Measurements from ENCODE around the gene GSTM4.
"Not testable (repeated sequence)": the region's sequence is repeated elsewhere in the genome, so short reads cannot be mapped to it uniquely, and the experiment has no call there.

GSTM4 gene

DNA sequence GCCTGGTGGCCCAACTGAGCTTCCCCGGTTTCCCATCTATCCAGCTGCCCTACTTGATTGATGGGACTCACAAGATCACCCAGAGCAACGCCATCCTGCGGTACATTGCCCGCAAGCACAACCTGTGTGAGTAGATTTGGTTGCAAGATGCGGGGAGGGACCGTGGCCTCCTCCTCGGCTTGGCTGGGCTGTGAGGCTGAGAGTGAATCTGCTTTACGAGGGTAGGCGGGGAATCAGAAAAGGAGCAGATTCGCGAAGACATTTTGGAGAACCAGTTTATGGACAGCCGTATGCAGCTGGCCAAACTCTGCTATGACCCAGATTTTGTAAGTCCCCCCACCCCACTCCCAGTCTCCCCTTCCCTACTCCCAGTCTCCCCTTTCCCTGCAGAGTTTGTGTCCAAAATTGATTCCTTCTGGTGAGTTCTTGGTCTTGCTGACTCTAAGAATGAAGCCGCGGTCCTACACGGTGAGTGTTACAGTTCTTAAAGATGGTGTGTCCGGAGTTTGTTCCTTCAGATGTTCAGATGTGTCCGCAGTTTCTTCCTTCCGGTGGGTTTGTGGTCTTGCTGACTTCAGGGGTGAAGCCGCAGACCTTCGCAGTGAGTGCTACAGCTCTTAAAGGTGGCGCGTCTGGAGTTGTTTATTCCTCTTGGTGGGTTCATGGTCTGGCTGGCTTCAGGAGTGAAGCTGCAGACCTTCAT, 13.5 kb downstream of the GSTM4 start:
- DNase-seq: no peak

DNA sequence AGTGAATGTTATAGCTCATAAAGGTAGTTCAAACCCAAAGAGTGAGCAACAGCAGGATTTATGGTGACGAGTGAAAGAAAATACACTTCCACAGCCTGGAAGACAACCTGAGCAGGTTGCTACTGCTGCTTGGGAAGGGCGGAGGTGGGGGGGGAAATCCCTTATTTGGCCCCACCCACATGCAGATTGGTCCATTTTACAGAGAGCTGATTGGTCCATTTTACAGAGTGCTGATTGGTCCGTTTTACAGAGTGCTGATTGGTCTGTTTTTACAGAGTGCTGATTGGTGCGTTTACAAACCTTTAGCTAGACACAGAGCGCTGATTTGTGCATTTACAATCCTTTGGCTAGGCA, 14.0 kb downstream of the GSTM4 start:
- DNase-seq: not testable (repeated sequence)

DNA sequence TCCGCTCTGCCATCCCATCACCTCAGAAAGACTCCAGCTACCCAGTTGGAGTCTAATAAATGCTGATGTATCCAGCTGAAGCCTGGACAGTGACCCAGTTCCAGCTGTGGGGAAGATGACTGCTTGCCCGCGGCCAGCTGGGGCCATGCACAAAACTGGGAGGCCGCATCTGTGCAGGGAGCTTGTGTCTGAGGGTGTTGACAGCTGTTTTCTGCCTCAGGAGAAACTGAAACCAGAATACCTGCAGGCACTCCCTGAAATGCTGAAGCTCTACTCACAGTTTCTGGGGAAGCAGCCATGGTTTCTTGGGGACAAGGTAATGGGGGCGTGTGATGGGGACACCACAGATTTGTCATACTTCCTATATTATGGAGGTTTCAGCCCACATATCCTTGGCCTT, 15.2 kb downstream of the GSTM4 start:
- no peak for DNase-seq

DNA sequence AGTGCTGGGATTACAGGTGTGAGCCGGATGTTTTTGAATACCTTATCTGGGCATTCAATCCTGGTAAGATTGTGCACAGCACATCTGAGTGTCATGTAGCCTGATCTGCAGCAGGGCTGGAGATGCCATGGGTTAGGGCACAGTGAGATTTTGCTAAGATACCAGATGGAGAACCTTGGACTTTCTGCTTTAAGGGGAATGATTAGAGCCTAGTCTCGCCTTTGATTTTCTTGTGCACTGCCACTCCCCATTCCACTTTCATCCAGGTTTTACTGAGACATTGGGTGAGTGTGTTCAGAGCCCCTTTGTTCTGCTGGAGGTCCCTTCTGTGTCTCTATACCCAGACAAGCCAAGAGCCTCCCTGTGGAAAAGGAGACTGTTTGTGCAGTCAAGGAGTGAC, 18.0 kb downstream of the GSTM4 start:
- DNase-seq: not testable (repeated sequence)

DNA sequence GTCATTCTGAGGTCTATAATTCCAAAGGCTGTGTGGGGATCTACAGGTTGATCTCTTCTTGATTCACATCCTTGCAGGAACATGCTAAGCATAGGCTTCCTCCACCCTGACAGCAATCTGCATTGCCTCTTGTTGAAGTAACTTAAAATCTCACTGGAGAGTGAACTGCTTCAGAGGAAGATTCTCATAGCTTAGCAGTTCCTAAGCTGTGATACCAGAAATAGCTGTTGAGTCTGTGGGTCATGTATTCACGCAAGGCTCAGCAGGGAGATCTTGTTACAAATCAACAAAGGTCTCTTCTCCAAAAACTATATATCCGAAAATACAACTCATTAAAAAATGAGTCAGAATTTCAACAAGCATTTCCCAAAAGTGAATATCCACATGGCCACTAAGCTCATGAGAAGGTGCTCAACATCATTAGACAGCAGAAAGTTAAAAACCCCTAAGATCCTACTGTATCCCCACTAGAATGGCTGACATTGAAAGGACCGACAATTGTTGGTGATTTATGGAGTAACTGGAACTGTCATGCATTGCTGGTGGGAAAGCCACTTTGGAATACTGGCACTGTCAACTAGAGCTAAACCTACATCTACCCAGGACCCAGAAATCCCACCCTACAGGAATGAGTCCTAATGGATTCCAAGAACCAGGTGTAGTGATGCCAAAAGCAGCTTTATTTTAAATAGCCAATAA, 20.9 kb downstream of the GSTM4 start:
- DNase-seq: not testable (repeated sequence)

DNA sequence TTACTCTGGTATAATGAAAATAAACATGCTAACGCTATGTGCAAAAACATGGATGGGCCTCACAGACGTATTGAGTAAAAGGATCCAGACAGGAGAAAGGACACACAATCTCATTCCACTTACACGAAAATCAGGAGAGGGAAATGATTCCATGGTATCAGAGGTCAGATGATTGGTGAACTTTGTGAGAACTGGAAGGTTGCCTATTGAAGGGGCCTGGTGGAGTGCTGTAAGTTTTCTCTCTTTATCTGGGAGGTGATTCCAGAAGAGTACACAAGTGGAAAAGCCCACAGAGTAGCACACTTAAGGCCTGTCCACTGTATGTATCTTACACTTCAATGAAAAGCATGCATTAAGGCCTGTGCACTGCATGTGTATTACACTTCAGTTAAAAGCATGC, 21.6 kb downstream of the GSTM4 start:
- no peak for DNase-seq

DNA sequence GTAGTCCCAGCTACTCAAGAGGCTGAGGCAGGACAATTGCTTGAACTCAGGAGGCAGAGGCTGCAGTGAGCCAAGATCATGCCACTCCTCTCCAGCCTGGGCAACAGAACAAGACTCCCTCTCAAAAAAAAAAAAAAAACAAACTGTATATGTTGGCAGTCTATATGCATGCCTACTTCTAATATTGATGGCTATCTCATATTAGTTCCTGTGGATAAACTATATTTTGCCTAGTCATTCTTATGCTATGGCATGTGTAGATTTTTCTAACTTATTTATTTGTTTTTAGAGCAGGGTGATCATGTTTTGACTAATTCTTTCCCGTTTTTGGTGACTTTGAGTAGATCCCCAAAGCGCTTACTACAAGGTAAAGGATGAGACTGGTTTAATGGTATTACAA, 22.7 kb downstream of the GSTM4 start:
- DNase-seq: not testable (repeated sequence)

DNA sequence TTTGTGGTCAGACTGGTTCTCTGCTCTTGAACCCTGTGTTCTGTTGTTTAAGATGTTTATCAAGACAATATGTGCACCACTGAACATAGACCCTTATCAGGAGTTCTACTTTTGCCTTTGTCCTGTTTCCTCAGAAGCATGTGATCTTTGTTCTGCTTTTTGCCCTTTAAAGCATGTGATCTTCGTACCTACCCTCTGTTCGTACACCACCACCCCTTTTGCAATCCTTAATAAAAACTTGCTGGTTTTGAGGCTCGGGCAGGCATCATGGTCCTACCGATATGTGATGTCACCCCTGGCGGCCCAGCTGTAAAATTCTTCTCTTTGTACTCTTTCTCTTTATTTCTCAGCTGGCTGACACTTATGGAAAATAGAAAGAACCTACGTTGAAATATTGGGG, 28.9 kb downstream of the GSTM4 start:
- not testable (repeated sequence) for DNase-seq

DNA sequence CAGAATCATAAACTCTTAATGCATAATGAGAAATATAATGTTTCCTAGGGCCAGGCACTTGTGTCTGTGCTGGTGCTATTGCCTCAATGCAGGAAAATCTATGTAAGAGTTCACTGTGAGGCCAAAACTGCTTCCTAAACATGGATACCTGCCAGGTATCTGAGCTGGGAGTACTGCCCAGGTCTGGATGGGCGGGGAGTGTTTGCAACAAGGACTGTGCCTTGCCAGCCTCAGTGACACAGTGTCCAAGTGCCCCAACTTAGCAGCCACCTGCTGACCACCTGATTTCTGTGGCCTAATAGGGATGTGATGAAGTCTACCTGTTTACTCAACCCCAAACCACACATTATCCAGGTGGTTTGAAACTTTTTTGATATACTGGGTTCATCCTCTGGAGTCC, 29.5 kb downstream of the GSTM4 start:
- DNase-seq: not testable (repeated sequence)

DNA sequence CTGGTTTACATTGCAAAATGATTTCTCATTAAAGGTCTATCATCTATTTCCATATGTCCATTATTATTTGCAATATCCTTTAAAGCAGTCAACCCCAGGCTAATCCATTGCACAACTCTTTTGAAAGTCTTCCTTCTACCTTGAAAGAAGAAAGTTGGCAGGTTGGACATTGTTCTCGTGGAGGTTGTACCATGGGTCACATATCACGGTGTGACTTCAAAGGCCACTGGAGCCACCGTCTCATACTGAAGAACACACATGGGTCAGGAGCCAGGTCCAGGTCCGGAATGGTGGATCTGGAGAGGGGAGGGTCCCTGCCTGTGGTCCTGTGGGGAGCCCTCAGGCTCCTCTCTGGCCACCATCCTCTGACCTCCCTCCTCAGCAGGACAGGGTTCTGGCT, 30.0 kb downstream of the GSTM4 start:
- not testable (repeated sequence) for DNase-seq

DNA sequence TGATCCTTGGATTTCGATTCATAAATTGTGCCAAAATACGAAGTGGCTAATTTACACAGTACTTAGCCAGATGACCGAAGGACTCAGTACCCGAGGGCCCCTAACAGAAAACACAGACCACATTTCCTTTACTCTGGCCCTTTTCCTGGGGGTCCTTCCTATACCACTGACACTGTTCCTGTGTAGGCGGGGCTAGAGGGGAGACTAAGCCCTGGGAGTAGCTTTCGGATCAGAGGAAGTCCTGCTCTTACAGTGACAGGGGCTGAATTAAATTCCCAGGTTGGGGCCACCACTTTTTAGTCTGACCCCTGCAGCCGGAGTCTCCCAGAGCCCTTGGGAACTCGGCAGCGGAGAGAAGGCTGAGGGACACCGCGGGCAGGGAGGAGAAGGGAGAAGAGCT, 31.2 kb downstream of the GSTM4 start:
- not testable (repeated sequence) for DNase-seq

DNA sequence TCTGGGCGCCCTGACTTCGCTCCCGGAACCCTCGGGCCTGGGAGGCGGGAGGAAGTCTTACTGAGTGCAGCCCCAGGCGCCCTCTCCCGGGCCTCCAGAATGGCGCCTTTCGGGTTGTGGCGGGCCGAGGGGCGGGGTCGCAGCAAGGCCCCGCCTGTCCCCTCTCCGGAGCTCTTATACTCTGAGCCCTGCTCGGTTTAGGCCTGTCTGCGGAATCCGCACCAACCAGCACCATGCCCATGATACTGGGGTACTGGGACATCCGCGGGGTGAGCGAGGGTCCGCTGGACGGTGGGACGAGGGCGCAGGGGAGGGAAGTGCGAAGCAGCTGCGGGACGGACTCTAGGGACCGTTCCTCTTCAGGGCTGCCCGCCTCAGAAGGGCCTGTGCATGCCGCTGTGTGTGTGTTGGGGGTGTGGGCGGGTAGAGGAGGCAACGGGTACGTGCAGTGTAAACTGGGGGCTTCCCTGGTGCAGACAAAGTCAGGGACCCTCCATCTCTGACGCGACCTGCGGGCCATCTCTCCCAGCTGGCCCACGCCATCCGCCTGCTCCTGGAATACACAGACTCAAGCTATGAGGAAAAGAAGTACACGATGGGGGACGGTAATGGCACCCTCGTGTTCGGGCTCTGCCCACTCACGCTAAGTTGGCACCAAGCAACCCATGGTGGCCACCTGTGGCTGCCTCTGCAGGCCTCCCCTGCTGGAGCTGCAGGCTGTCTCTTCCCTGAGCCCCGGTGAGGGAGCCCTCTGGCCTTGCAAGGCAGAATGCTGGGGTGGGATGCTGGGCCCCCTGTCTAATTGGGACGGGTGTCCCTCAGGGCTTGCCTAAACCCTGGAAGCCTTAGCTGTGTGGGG, 32.0 kb downstream of the GSTM4 start, which contains the start of gene GSTM1:
TSS of gene GSTM1 (plus strand) at position 177 of the 859 bp plus-strand sequence. CDS start at position 234, 57 bp downstream.
- DNase-seq: peak in 1 of 2 experiments; percentile 3

DNA sequence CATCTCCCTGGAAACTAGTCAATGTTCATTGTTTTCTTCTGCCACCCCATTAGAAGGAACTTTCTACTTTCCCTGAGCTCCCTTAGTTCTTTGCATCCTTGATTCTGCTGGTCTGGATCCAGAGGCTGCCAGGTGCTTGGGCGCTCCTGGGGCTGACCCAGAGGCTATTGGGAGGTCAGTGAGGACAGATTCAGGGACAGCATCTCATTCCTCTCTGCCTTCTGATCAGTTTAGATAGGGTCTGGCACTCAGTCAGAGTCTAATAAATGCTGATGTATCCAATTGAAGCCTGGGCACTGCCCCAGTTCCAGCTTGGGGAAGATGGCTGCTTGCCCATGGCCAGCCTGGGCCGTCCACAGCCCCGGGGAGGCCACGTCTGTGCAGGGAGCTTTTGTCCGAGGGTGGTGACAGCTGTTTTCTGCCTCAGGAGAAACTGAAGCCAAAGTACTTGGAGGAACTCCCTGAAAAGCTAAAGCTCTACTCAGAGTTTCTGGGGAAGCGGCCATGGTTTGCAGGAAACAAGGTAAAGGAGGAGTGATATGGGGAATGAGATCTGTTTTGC, 34.0 kb downstream of the GSTM4 start:
- DNase-seq: no peak

DNA sequence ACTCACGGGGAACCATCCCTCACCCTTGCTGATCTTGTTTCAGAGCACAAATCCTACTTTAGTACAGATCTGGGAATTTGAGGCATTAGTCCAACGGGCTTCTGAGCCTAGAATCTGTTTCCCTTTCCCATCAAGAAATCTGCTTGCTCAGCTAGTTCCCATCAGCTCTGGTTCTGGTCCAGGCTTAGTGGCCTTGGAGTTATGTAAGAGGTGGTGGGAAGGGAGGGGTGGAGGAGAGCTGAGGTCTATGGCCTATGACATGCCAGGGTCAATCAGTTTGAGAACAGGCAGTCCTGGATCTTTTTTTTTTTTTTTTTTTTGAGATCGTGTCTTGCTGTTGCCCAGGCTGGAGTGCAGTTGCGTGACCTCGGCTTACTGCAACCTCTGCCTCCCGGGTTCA, 35.9 kb downstream of the GSTM4 start:
- no peak for DNase-seq

DNA sequence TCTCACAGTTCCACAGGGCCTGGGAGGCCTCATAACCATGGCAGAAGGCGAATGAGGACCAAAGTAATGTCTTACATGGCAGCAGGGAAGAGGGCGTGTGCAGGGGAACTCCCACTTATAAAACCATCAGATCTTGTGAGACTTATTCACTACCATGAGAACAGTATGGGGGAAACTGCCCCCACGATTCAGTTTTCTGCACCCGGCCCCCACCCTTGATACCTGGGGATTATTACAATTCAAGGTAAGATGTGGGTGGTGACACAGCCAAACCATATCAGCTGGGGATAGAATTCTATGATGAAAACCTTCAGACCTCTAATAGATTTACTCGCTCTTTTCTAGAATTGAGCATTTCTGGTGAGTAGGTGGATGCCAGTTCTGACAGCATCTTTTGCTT, 38.5 kb downstream of the GSTM4 start:
- not testable (repeated sequence) for DNase-seq

DNA sequence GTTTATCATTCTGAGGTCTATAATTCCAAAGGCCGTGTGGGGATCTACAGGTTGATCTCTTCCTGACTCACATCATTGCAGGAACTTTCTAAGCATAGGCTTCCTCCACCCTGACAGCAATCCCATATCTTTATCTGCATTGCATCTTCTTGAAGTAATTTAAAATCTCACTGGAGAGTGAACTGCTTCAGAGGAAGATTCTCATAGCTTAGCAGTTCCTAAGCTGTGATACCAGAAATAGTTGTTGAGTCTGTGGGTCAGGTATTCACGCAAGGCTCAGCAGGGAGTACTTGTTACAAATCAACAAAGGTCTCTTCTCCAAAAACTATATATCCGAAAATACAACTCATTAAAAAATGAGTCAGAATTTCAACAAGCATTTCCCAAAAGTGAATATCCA, 39.2 kb downstream of the GSTM4 start:
- not testable (repeated sequence) for DNase-seq

DNA sequence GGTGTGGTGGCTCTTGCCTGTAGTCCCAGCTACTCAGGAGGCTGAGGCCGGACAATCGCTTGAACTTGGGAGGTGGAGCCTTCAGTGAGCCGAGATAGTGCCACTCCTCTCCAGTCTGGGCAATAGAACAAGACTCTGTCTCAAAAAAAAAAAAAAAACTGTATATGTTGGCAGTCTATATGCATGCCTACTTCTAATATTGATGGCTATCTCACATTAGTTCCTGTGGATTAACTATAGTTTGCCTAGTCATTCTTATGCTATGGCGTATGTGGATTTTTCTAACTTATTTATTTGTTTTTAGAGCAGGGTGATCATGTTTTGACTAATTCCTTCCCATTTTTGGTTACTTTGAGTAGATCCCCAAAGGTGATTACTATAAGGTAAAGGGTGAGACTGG, 41.2 kb downstream of the GSTM4 start:
- no peak for DNase-seq

DNA sequence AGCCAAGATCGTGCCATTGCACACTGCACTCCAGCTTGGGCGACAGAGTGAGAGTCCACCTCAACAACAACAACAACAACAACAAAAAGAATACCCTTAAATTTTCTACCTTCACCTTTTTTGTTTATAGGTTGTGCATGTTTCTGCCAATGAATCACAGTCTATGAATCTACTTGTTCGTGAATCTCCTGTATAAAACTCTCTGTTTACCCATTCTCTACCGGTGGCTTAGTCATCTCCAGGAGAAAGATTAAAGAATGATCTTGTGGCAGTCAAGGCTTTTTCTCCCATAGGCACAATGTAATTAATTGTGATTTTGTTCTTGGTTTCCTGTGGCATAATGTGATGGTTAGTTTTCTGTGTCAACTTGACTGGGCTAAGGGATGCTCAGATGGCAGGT, 42.0 kb downstream of the GSTM4 start:
- not testable (repeated sequence) for DNase-seq

DNA sequence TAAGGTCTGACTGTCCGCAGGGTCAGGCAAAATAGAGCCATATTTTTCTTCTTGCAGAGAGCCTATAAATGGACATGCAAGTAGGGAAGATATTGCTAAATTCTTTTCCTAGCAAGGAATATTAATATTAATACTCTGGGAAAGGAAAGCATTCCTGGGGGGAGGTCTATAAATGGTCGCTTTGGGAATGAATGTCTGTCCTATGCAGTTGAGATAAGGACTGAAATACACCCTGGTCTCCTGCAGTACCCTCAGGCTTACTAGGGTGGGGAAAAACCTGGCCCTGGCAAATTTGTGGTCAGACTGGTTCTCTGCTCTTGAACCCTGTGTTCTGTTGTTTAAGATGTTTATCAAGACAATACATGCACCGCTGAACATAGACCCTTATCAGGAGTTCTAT, 47.0 kb downstream of the GSTM4 start:
- DNase-seq: not testable (repeated sequence)

DNA sequence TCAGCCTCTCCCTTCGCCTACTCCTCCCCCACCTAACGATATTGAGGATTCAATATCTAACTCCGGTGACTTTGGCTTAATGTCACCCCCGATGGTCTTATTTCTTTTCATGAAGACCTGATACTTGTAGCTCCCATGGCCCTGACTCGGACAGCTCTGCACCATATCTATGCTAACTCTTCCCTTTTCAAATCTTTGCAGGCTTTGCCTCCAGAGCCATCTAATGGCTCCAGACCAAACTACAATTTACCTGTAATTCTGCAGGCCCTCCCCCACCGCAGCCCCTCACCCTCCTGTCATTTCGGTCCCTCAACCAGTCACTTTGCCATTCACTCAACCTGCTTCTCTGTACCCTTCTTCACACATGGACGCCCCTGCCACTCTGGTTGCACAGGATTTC, 48.3 kb downstream of the GSTM4 start:
- DNase-seq: no peak

DNA sequence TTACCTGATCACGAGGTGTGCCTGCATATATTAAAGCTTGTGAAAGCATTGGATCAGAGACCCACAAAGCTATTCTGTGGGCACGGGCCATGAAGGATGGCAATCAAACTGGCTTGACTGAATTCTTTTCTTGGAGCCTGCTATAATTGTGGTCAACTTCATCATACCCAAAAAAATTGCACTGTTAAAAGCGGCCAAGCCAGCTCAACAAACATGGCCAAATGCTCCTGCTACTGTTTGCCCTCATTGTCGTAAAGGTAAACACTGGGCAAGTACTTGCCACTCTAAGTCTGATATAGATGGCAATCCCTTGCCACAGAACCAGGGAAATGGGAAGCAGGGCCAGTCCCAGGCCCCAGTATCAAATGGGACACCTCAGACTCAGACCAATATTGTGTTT, 49.5 kb downstream of the GSTM4 start:
- no peak for DNase-seq

DNA sequence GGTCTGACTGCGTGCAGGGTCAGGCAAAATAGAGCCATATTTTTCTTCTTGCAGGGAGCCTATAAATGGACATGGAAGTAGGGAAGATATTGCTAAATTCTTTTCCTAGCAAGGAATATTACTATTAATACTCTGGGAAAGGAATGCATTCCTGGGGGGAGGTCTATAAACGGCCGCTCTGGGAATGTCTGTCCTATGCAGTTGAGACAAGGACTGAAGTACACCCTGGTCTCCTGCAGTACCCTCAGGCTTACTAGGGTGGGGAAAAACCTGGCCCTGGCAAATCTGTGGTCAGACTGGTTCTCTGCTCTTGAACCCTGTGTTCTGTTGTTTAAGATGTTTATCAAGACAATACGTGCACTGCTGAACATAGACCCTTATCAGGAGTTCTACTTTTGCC, 53.0 kb downstream of the GSTM4 start:
- not testable (repeated sequence) for DNase-seq

DNA sequence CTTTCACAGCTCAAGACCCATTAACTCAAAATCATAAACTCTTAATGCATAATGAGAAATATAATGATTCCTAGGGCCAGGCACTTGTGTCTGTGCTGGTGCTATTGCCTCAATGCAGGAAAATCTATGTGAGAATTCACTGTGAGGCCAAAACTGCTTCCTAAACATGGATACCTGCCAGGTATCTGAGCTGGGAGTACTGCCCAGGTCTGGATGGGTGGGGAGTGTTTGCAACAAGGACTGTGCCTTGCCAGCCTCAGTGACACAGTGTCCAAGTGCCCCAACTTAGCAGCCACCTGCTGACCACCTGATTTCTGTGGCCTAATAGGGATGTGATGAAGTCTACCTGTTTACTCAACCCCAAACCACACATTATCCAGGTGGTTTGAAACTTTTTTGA, 53.9 kb downstream of the GSTM4 start:
- not testable (repeated sequence) for DNase-seq

All from SW 1271 (cell line).